CD4-positive, CD25-positive, alpha-beta regulatory T cell (primary cell): ENCODE results near the gene HELT. TPM values are rescaled to one million over a fixed set of nuclear protein-coding genes. Genes with fewer than 3 reads are reported as not detected.

Source experiments
- ATAC-seq, 2 donors: fragments of 150-1000 bp; cut with Tn5 transposase; one replicate each; pipeline ENCODE4 v1.10.0; 2021; ENCODE audit warnings: low read depth in 2 of 2, moderate number of reproducible peaks in 2 of 2, moderate library complexity in 1 of 2
- DNase-seq, 3 donors: peaks; one replicate each; pipeline versions ENCODE4 v3.0.0 to v3.0.0-alpha.2; 2012 to 2022; ENCODE audit warnings: mixed read lengths in 1 of 3
- H3K27ac ChIP-seq: one replicate; pipeline ENCODE4 v1.7.0; 2013; ENCODE audit warnings: mild to moderate bottlenecking, low read length; ENCODE audit not compliant: insufficient read depth, poor library complexity, severe bottlenecking
- H3K27me3 ChIP-seq: one replicate; pipeline ENCODE4 v1.7.0; 2013; ENCODE audit warnings: low read length; ENCODE audit not compliant: control insufficient read depth, insufficient read depth
- H3K36me3 ChIP-seq: one replicate; pipeline ENCODE4 v1.7.0; 2013; ENCODE audit warnings: mild to moderate bottlenecking, low read length, moderate library complexity; ENCODE audit not compliant: control insufficient read depth, insufficient read depth
- H3K4me1 ChIP-seq: 2 replicates; pipeline ENCODE4 v1.7.0; 2013; ENCODE audit warnings: mild to moderate bottlenecking, low read length; ENCODE audit not compliant: insufficient read depth, control insufficient read depth, poor library complexity, severe bottlenecking
- H3K4me3 ChIP-seq: one replicate; pipeline ENCODE4 v1.7.0; 2013; ENCODE audit warnings: low read depth, mild to moderate bottlenecking, low read length, moderate library complexity
- H3K9me3 ChIP-seq, 2 experiments: 1 replicate in 1 of 2; 2 replicates in 1 of 2; pipeline ENCODE4 v1.7.0; 2013; ENCODE audit warnings: low read length in 2 of 2, mild to moderate bottlenecking in 1 of 2, moderate library complexity in 1 of 2; ENCODE audit not compliant: control insufficient read depth in 2 of 2
- H3K27ac Mint-ChIP-seq, 3 donors: one replicate each; pipeline ENCODE4 v1.8.0; 2020 to 2022; ENCODE audit warnings: mild to moderate bottlenecking in 3 of 3, mixed read lengths in 3 of 3, moderate library complexity in 2 of 3
- H3K27me3 Mint-ChIP-seq: one replicate; pipeline ENCODE4 v1.8.0; 2022; ENCODE audit warnings: mild to moderate bottlenecking, mixed read lengths
- H3K36me3 Mint-ChIP-seq: one replicate; pipeline ENCODE4 v1.8.0; 2020; ENCODE audit warnings: mixed read lengths
- H3K4me1 Mint-ChIP-seq, 4 donors: one replicate each; pipeline ENCODE4 v1.8.0; 2020 to 2022; ENCODE audit warnings: mixed read lengths in 4 of 4, mild to moderate bottlenecking in 1 of 4
- H3K4me3 Mint-ChIP-seq, 4 donors: one replicate each; pipeline ENCODE4 v1.8.0; 2020 to 2022; ENCODE audit warnings: mild to moderate bottlenecking in 4 of 4, mixed read lengths in 4 of 4, moderate library complexity in 3 of 4
- H3K9me3 Mint-ChIP-seq, 7 donors: one replicate each; pipeline ENCODE4 v1.8.0; 2020 to 2022; ENCODE audit warnings: mixed read lengths in 7 of 7, mild to moderate bottlenecking in 3 of 7, moderate library complexity in 2 of 7
- polyA plus RNA-seq, 4 donors: library from polyadenylated mRNA; unstranded; fragments of 300-500 nt; fragmentation: Illumina TruSeq; gene quantifications; one replicate each; pipeline ENCODE4 v1.2.3, GENCODE V29; 2021
- total RNA-seq: library from RNA; stranded (reverse); gene quantifications from one replicate; pipeline ENCODE4 v1.2.3, GENCODE V29; 2022

The HELT gene
- total and polyA plus RNA-seq, 5 donors from 2014 or later = not detected

DNA sequence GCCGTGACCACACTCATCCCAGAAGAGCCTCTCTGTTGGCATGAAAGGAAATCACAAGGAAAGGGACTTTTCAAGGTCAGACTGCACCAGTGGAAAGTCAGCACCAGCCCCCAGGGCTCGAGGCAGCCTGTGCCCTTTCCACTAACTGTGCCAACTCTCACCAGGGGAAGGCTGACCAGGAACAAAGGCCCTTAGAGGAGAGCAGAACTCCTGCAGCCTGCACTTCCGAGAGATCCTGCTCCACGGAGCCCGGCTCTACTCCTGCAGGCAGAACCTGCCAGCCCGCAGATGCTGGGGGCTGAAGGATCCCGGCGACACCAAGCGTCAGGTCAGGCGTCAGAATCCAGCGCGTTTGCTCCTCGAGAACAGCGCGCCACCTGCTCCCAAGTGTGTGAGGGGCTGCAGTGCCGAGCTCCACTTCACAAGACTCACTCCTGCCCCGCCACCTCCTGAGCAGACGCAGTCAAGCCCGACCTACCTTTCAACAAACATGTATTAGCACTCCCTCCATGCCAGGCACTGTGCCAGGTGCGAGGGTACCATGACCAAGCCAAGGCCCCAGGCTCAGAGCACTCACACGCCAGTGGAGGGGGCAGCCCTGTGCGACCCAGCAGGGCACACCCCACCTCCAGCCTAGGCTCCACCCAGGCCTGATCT, 13.6 kb upstream of the HELT start:
- Histone ChIP-seq H3K4me3 (no peak overlapping the region), H3K4me1 (peaks cover 7% of the 10 kb centered on the region), H3K36me3 (no peaks in the 10 kb centered on the region), H3K27me3 (no peaks in the 10 kb centered on the region), H3K9me3 (no peaks in the 10 kb centered on the region), H3K27ac (no peak overlapping the region)
- H3K4me3 Mint-ChIP-seq = no peak overlapping the region
- peak in 1 of 2 donors; percentile 30 for ATAC-seq
- peaks cover 4 to 9% (median 6%) of the 10 kb centered on the region in 4 donors for H3K4me1 Mint-ChIP-seq
- DNase-seq = no peak
- no peak overlapping the region for H3K27ac Mint-ChIP-seq
- no peaks in the 10 kb centered on the region for H3K36me3 Mint-ChIP-seq
- H3K9me3 Mint-ChIP-seq = no peaks in the 10 kb centered on the region
- H3K27me3 Mint-ChIP-seq = peaks cover 23% of the 10 kb centered on the region

DNA sequence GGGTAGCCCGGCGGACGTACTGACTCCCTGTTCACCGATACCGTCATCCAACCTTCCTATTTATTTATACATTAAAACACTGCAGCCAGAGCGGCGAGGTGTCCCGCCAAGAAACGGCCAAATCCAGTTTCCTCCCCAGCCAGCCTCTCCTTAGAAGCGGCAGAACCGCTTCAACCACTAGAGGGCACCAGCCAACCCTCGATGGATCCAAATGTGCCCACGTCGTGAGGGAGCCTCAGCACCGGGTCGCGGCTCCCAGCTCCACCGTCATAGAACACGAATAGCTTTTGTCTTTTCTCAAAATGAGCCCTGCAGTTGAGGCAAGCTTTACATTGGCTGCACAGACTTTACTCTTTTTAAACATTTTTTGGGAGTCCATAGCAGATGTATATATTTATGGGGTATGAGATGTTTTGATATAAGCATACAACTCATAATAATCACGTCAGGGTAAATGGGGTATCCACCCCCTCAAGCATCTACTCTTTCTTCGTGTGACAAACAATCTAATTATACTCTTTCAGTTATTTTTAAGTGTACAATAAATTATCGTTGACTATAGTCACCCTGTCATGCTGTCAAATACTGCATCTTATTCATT, 13.0 kb upstream of the HELT start:
- no peaks in the 10 kb centered on the region for H3K36me3 Mint-ChIP-seq
- peak overlapping the region in 2 of 4 donors; percentile 25 to 67 for H3K4me3 Mint-ChIP-seq
- ATAC-seq (peak; percentile 79 to 90), DNase-seq (peak; percentile 51 to 77 (median 64))
- H3K27ac Mint-ChIP-seq = no peak overlapping the region
- no peak overlapping the region for H3K27ac ChIP-seq
- peaks cover 7% of the 10 kb centered on the region for H3K4me1 ChIP-seq
- peaks cover 4 to 9% (median 6%) of the 10 kb centered on the region in 4 donors for H3K4me1 Mint-ChIP-seq
- H3K9me3 ChIP-seq = no peaks in the 10 kb centered on the region
- H3K27me3 ChIP-seq = no peaks in the 10 kb centered on the region
- H3K9me3 Mint-ChIP-seq = no peaks in the 10 kb centered on the region
- H3K4me3 ChIP-seq = no peak overlapping the region
- H3K36me3 ChIP-seq = no peaks in the 10 kb centered on the region
- H3K27me3 Mint-ChIP-seq = peaks cover 28% of the 10 kb centered on the region

DNA sequence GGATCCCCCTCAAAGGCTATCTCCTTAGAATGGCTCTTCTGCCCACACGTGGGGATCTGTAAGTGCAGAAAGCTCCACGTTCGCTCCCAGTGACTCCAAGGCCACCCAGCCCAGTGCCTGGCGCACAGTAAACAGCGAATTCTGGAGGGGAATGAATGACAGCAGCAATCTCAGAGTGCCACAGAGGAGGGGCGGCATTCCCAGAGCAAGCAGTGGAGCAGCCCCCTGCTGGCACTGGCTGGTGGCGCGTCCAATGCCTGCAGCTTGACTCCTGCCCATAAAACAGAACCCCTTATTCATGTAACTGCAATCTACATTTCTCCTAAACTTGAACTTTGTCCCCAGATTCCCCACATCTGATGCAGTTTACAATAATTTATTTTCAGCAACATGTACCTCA, 6.9 kb upstream of the HELT start:
- H3K4me3 Mint-ChIP-seq = no peak overlapping the region

DNA sequence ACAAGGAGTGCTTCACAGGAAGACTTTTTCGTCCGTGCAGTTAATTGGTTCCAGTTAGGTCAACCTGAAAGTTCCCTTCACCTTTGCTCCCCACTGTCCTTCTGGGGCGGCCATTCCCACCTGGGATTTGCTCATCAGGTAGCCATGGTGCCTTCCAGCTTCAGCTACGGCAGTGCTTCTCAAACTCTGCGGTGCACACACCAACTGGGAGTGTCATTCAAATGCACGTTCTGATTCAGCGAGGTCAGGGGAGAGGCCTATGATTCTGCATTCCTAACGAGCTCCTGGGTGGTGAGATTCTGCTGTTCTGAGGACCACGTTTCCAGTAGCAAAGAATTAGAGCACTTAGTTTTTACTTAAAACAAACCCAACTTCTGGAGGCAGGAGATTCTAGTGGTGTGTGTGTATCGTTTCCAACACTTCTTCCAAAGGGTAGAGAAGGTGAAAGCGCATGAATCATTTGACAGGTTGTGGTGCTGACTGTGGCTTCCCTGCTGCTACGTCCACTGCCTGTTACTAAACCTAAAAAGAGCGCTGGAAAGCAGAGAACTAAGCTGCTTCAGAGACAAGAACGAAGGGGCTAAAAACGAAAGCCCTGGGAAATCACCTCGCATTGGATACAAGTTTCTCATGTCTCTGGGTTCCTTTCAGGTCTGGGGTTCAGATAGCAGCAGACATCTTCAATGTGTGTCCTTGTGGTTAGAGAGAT, 4.7 kb upstream of the HELT start:
- Histone ChIP-seq H3K27me3 (peaks cover 13% of the 10 kb centered on the region), H3K27ac (no peak overlapping the region), H3K9me3 (no peaks in the 10 kb centered on the region), H3K4me1 (no peaks in the 10 kb centered on the region), H3K36me3 (no peaks in the 10 kb centered on the region), H3K4me3 (no peak overlapping the region)
- DNase-seq = no peak
- H3K4me3 Mint-ChIP-seq = no peak overlapping the region
- H3K27me3 Mint-ChIP-seq = peaks cover 71% of the 10 kb centered on the region
- no peaks in the 10 kb centered on the region for H3K9me3 Mint-ChIP-seq
- ATAC-seq = no peak
- H3K27ac Mint-ChIP-seq = no peak overlapping the region
- peaks cover 0 to 12% (median 4%) of the 10 kb centered on the region in 4 donors for H3K4me1 Mint-ChIP-seq
- no peaks in the 10 kb centered on the region for H3K36me3 Mint-ChIP-seq

More for the DNA sequence above, 6.9 kb upstream of the HELT start:
- Mint-ChIP-seq H3K4me1 (peaks cover 0 to 10% (median 0%) of the 10 kb centered on the region in 4 donors), H3K9me3 (no peaks in the 10 kb centered on the region), H3K36me3 (no peaks in the 10 kb centered on the region), H3K27me3 (peaks cover 59% of the 10 kb centered on the region), H3K27ac (no peak overlapping the region)
- H3K27ac ChIP-seq = no peak overlapping the region
- peaks cover 13% of the 10 kb centered on the region for H3K27me3 ChIP-seq
- H3K9me3 ChIP-seq = no peaks in the 10 kb centered on the region
- no peak overlapping the region for H3K4me3 ChIP-seq
- no peaks in the 10 kb centered on the region for H3K36me3 ChIP-seq
- H3K4me1 ChIP-seq = no peaks in the 10 kb centered on the region
- DNase-seq (no peak), ATAC-seq (no peak)

DNA sequence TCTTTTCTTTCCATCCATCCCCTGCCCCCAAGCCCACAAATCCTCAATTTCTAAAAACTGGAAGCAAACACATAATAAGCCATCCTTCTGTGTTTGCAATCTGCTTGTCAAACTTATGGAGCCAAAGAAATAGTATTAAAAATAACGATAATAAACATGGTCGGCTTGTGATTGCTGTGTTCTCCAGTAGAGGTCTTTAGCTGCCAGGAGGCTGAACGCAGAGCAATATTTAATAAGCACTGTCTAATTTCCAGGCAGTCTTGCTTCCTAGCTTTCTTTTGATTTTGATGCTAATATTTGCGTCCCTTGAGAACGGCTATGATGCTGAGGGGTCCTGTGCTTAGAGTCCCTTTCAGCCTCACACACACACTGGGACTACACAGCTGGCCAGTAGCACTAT, 3.2 kb upstream of the HELT start:
- H3K9me3 Mint-ChIP-seq = no peaks in the 10 kb centered on the region
- no peak overlapping the region for H3K4me3 Mint-ChIP-seq
- H3K36me3 Mint-ChIP-seq = no peaks in the 10 kb centered on the region
- H3K27me3 ChIP-seq = peaks cover 13% of the 10 kb centered on the region
- no peak overlapping the region for H3K27ac Mint-ChIP-seq
- ATAC-seq = no peak
- H3K27me3 Mint-ChIP-seq = peaks cover 66% of the 10 kb centered on the region
- DNase-seq = no peak
- peaks cover 0 to 15% (median 4%) of the 10 kb centered on the region in 4 donors for H3K4me1 Mint-ChIP-seq
- no peak overlapping the region for H3K4me3 ChIP-seq
- no peaks in the 10 kb centered on the region for H3K36me3 ChIP-seq
- H3K9me3 ChIP-seq = no peaks in the 10 kb centered on the region
- no peak overlapping the region for H3K27ac ChIP-seq
- no peaks in the 10 kb centered on the region for H3K4me1 ChIP-seq

DNA sequence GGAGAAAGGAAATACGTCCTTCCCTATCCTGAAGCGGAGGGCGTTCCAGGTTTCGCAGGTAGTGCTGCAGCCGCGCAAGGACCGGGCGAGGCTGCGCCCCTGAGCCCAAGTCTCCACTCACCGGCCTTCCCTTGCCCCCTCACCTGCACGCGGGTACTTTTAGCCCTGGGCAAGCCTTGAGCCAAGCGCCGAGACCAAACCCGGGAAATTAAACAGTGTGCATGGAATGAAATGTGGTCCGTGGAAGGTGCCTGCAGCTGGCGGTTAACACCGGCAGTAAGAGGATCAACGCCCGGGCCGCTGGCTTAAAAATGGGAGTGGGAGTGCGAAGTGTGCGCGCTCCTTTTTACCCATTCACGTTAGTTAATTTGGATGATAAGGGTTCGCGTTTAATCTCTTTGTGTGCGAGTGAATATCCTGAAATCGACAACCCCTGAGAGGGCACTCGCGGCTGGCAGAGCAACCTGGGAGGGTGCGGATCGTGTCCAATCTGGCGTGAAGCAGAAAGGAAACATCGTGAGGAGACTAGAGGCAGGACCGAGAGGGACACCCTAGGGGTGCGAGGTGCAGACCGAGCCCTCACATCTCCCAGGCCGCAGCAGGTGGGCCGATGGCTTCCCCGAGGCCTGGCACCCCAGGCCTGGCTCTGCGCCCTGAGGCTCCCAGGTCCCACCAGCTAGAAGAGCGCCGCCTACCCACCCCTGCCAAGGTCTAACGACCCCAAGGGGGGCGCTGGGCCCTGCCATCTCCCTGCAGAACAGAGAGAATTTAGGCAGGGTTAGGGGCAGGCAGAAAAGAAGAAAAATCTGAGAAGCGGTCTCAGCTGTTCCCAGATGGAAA, 2.0 kb upstream of the HELT start:
- H3K36me3 Mint-ChIP-seq = no peaks in the 10 kb centered on the region
- H3K4me1 ChIP-seq = peaks cover 4% of the 10 kb centered on the region
- H3K9me3 Mint-ChIP-seq = no peaks in the 10 kb centered on the region
- no peak for DNase-seq
- peaks cover 13% of the 10 kb centered on the region for H3K27me3 ChIP-seq
- no peaks in the 10 kb centered on the region for H3K9me3 ChIP-seq
- H3K27ac ChIP-seq = no peak overlapping the region
- H3K27me3 Mint-ChIP-seq = peaks cover 69% of the 10 kb centered on the region
- H3K4me3 ChIP-seq = no peak overlapping the region
- no peak overlapping the region for H3K4me3 Mint-ChIP-seq
- no peak for ATAC-seq
- H3K4me1 Mint-ChIP-seq = peaks cover 0 to 19% (median 6%) of the 10 kb centered on the region in 4 donors
- H3K27ac Mint-ChIP-seq = no peak overlapping the region
- no peaks in the 10 kb centered on the region for H3K36me3 ChIP-seq

DNA sequence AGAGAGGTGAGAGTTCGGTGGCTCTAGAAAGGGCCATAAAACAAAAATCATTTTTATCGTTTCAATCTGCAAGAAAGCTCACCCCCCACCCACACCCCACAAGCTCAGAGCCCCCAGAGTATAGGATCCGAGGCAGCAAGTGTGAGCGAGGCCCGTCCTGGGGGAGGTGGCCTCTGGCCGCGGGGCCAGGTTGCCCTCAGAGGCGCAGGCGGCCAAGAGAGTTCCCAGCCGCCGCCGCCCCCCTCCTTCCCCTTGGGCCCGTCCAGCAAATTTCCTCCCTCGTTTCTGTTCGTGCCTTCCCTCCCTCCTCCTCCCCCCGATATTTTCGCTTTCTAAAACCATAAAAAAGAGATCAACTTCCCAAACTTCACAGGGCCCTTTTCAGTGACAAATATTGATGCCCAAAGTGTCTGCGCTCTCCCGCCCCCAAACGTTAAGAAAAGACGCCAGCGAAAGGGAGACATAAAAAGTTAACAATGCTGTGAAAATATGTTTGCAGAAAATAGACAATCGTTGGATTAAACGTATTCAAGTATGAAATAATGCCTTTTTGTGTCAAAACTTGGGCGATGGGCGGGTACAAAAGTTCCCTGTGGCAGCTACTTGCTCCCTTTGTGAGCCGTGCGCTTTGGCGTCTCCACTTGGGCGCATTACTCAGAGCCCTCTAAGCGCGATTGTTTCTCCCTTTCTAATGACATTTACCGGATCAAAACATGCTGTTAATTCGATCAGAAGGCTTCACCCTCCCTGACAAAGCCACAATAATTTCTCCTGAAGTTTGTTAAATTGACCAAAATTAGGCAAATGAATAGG, 1.1 kb upstream of the HELT start:
- peaks cover 16% of the 10 kb centered on the region for H3K27me3 ChIP-seq
- H3K4me3 ChIP-seq = no peak overlapping the region
- H3K4me1 Mint-ChIP-seq = peaks cover 0 to 21% (median 6%) of the 10 kb centered on the region in 4 donors
- no peaks in the 10 kb centered on the region for H3K9me3 ChIP-seq
- peaks cover 4% of the 10 kb centered on the region for H3K4me1 ChIP-seq
- H3K4me3 Mint-ChIP-seq = peak overlapping the region in 1 of 4 donors; percentile 26
- H3K36me3 ChIP-seq = no peaks in the 10 kb centered on the region
- no peaks in the 10 kb centered on the region for H3K9me3 Mint-ChIP-seq
- no peak overlapping the region for H3K27ac ChIP-seq
- peaks cover 71% of the 10 kb centered on the region for H3K27me3 Mint-ChIP-seq
- no peak for ATAC-seq
- no peaks in the 10 kb centered on the region for H3K36me3 Mint-ChIP-seq
- DNase-seq = no peak
- H3K27ac Mint-ChIP-seq = no peak overlapping the region
